Measurements from ENCODE around the gene EXT2.

DNA sequence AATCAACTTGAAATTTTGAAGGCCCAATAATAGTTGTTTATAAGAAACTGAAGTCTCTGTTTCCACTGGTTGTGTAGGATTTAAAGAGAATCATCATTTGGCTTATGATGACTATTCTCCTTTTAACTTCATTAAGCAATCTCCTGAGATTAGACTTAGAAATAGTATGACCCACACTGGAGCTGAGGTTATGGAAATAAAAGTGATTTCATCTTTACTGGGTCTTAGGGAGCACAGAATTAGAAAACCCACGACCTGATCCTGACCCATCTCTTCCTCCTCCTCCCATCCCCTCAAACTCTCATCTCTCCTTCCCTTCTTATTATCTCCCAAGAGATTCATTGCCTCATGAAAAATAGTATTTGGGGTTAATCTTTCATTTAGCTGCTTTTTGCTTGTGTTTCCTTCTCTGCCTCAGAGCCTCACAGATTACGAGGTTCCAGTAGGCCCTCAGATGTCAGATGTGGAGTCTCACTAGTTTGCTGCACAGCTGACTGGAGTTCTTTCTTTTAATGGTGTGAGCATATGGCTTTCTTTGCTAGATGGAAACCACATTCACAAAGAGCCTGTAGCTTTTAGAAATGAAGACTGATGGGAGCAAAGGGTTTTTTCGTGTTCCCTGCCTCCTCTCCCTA, 129.5 kb downstream of the EXT2 start:
- TF ChIP-seq POLR2A (IDR thresholded peaks at IDR 0.05; ENCODE audit: low read depth) = no peak
- TF ChIP-seq, protein P1, sequence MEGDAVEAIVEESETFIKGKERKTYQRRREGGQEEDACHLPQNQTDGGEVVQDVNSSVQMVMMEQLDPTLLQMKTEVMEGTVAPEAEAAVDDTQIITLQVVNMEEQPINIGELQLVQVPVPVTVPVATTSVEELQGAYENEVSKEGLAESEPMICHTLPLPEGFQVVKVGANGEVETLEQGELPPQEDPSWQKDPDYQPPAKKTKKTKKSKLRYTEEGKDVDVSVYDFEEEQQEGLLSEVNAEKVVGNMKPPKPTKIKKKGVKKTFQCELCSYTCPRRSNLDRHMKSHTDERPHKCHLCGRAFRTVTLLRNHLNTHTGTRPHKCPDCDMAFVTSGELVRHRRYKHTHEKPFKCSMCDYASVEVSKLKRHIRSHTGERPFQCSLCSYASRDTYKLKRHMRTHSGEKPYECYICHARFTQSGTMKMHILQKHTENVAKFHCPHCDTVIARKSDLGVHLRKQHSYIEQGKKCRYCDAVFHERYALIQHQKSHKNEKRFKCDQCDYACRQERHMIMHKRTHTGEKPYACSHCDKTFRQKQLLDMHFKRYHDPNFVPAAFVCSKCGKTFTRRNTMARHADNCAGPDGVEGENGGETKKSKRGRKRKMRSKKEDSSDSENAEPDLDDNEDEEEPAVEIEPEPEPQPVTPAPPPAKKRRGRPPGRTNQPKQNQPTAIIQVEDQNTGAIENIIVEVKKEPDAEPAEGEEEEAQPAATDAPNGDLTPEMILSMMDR (IDR thresholded peaks at IDR 0.05) = no peak
- TF ChIP-seq POLR2AphosphoS5 (IDR thresholded peaks at IDR 0.05) = no peak
